ENCODE results near the gene GNG13. TPM values are rescaled to one million over a fixed set of nuclear protein-coding genes. Genes with fewer than 3 reads are reported as not detected.

Gene GNG13
- total and polyA plus RNA-seq, 9 of the 15 experiments (the other 6 are each of a cell fraction or from before 2014, with no cell fraction given) = not detected

DNA sequence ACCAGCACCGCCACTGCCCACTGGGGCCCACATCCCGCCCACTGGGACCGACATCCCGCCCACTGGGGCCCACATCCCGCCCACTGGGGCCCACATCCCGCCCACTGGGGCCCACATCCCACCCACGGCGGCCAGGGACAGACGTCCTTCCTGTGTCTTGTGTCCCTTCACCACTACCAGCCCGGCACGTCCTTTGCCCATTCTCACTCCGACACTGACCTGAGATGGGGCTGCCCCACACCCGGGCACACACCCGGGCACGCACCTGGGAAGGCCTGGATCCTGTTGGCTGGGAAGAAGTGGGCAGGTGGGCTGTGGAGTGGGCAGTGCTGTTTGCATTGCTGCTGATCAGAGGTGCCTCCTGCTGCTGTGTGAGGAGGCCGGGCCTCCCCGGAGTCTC is 28.4 kb upstream of the GNG13 start:
- BruUV-seq (replicated peaks) = no TSS peak
- Histone ChIP-seq H3K27me3 (ENCODE audit: control insufficient read depth in 2 of 2, insufficient read depth in 2 of 2, low read length in 2 of 2) (peaks cover 70 to 90% of the 10 kb centered on the region in 2 experiments; a peak in 4 of 5 replicates), H3K9me1 (ENCODE audit: control insufficient read depth, insufficient read depth, low read length) (no peaks in the 10 kb centered on the region), H3K79me2 (ENCODE audit: control insufficient read depth, insufficient read depth, low read length) (no peaks in the 10 kb centered on the region), H2AFZ (ENCODE audit: low read depth, low read length) (no peak overlapping the region), H3K9ac (ENCODE audit: insufficient read depth in 1 of 2, low read depth in 2 of 2, low read length in 2 of 2) (no peak overlapping the region), H3K4me2 (ENCODE audit: insufficient read depth, low read length) (no peak overlapping the region), H3K4me1 (replicated peaks in 1 of 2; ENCODE audit: control insufficient read depth in 2 of 2, insufficient read depth in 2 of 2, low read length in 2 of 2) (peaks cover 0 to 43% of the 10 kb centered on the region in 2 experiments; a peak in 3 of 5 replicates), H3K9me3 (replicated peaks; ENCODE audit: control insufficient read depth, insufficient read depth, low read depth, low read length) (no peaks in the 10 kb centered on the region), H3K27ac (ENCODE audit: extremely low read depth, low read depth, low read length) (no peak overlapping the region), H3K36me3 (ENCODE audit: control insufficient read depth, insufficient read depth, low read length) (no peaks in the 10 kb centered on the region), H3K4me3 (no peak overlapping the region), H4K20me1 (replicated peaks; ENCODE audit: control insufficient read depth, insufficient read depth, low read length) (no peaks in the 10 kb centered on the region)
- in situ Hi-C loops (cut with MboI) = no loop called here
- intact Hi-C loops (cut with micrococcal nuclease) = no loop called here
- ChIA-PET POLR2A (no interaction called here), CTCF (ENCODE audit: low intra/inter-chr PET ratio) (no interaction called here)
- no peak for DNase-seq (ENCODE audit: extremely low read depth in 1 of 4, low spot score in 3 of 4)
- no peak for FAIRE-seq
- 2% methylated on average over 12 of the region's 17 CpGs for WGBS (ENCODE audit: insufficient coverage, low coverage, missing lambda C conversion rate)
- TF ChIP-seq, protein P1, sequence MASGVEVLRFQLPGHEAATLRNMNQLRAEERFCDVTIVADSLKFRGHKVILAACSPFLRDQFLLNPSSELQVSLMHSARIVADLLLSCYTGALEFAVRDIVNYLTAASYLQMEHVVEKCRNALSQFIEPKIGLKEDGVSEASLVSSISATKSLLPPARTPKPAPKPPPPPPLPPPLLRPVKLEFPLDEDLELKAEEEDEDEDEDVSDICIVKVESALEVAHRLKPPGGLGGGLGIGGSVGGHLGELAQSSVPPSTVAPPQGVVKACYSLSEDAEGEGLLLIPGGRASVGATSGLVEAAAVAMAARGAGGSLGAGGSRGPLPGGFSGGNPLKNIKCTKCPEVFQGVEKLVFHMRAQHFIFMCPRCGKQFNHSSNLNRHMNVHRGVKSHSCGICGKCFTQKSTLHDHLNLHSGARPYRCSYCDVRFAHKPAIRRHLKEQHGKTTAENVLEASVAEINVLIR (CRISPR knock-in tag; IDR thresholded peaks at IDR 0.05) = no peak
- TF ChIP-seq, protein P2, sequence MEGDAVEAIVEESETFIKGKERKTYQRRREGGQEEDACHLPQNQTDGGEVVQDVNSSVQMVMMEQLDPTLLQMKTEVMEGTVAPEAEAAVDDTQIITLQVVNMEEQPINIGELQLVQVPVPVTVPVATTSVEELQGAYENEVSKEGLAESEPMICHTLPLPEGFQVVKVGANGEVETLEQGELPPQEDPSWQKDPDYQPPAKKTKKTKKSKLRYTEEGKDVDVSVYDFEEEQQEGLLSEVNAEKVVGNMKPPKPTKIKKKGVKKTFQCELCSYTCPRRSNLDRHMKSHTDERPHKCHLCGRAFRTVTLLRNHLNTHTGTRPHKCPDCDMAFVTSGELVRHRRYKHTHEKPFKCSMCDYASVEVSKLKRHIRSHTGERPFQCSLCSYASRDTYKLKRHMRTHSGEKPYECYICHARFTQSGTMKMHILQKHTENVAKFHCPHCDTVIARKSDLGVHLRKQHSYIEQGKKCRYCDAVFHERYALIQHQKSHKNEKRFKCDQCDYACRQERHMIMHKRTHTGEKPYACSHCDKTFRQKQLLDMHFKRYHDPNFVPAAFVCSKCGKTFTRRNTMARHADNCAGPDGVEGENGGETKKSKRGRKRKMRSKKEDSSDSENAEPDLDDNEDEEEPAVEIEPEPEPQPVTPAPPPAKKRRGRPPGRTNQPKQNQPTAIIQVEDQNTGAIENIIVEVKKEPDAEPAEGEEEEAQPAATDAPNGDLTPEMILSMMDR (IDR thresholded peaks at IDR 0.05 in 2 of 3, conservative IDR thresholded peaks at IDR 0.05 in 1 of 3; ENCODE audit: insufficient read depth in 2 of 3, low read depth in 1 of 3, low read length in 3 of 3) = no peak
- no peak for TF ChIP-seq RBM22 (IDR thresholded peaks at IDR 0.05; ENCODE audit: low read depth, low read length, poor library complexity, severe bottlenecking)
- no peak for ATAC-seq

All from K562 (cell line).